Progenitor cell of endocrine pancreas (in vitro differentiated cells): ENCODE data around the gene FCHSD1. TPM values are rescaled to one million over a fixed set of nuclear protein-coding genes. Genes with fewer than 3 reads are reported as not detected.
A peak's percentile ranks its signal among the peaks of the same experiment; 100 is the strongest.

Experiments used
- DNase-seq: peaks from one replicate; pipeline ENCODE4 v3.0.0; 2021; ENCODE audit warnings: low spot score; ENCODE audit not compliant: unreplicated experiment
- H3K27ac Mint-ChIP-seq: 2 replicates; pipeline ENCODE4 v1.8.0; 2021; ENCODE audit warnings: mild to moderate bottlenecking, moderate library complexity, mixed read lengths
- H3K27me3 Mint-ChIP-seq: 2 replicates; pipeline ENCODE4 v1.8.0; 2021; ENCODE audit warnings: mixed read lengths
- H3K36me3 Mint-ChIP-seq: 2 replicates; pipeline ENCODE4 v1.8.0; 2022; ENCODE audit warnings: mixed read lengths; ENCODE audit not compliant: insufficient read depth
- H3K4me1 Mint-ChIP-seq: 2 replicates; pipeline ENCODE4 v1.8.0; 2021; ENCODE audit warnings: low read depth, mixed read lengths
- H3K4me3 Mint-ChIP-seq: 2 replicates; pipeline ENCODE4 v1.8.0; 2021; ENCODE audit warnings: low read depth, mild to moderate bottlenecking, moderate library complexity, mixed read lengths
- H3K9me3 Mint-ChIP-seq: 2 replicates; pipeline ENCODE4 v1.8.0; 2021; ENCODE audit warnings: low read depth, mixed read lengths
- CTCF ChIP-seq: fragments of 200-600 bp; sonication (generic); IDR thresholded peaks from one replicate; pipeline ENCODE4 v1.5.0; 2021; ENCODE audit warnings: antibody characterized with exemption, mild to moderate bottlenecking; ENCODE audit not compliant: unreplicated experiment
- total RNA-seq: library from RNA; stranded (reverse); gene quantifications from 2 replicates; pipeline ENCODE4 v1.2.1, GENCODE V29; 2021

The FCHSD1 gene
- total RNA-seq, 1 donor from 2014 or later, result 27.7 TPM

DNA sequence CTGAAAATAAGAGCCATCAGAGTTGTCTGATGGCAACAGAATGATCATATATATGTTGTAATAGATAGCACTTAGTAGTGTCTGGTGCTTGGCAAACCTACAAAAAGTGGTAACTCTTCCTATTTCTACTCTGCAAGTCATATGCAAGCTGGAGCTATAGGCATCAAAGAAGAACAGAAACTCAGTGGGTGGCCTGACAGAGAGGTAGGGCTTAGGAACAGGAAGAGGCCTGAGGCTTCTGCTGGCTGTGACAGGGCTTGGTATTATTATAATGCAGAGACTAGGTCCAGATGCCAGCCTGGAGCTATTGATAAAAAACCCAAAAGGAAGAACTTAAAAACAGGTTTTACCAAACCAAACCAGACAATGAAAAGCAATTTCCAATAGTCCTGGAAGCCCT is 28.0 kb downstream of the FCHSD1 start:
- H3K36me3 Mint-ChIP-seq, result peaks cover 13% of the 10 kb centered on the region
- H3K4me1 Mint-ChIP-seq, result no peaks in the 10 kb centered on the region
- H3K4me3 Mint-ChIP-seq, result no peak overlapping the region
- H3K9me3 Mint-ChIP-seq, result no peaks in the 10 kb centered on the region
- H3K27ac Mint-ChIP-seq, result no peak overlapping the region
- no peaks in the 10 kb centered on the region for H3K27me3 Mint-ChIP-seq
- no peak for TF ChIP-seq CTCF
- DNase-seq, result no peak

GRCh38 chr5:141618804-141619554 is 32.2 kb downstream of the FCHSD1 start, which contains the start of gene DIAPH1:
TSS of gene DIAPH1 (minus strand) at chr5:141619000. CDS start at chr5:141618914, 86 bp downstream.
- peak; percentile 96 for TF ChIP-seq CTCF
- Mint-ChIP-seq H3K4me1 (peaks cover 25% of the 10 kb centered on the region), H3K4me3 (peak within 1 kb of the TSS; percentile 99), H3K9me3 (no peaks in the 10 kb centered on the region), H3K36me3 (peaks cover 7% of the 10 kb centered on the region), H3K27ac (peak within 1 kb of the TSS; percentile 98), H3K27me3 (no peaks in the 10 kb centered on the region)
- peak; percentile 96 for DNase-seq

- Mint-ChIP-seq H3K27ac (peak overlapping the region; percentile 98), H3K4me1 (peaks cover 30% of the 10 kb centered on the region)
- DNase-seq, result peak; percentile 39
Observed at GRCh38 chr5:141618030-141618803, 33.0 kb downstream of the FCHSD1 start.

DNA sequence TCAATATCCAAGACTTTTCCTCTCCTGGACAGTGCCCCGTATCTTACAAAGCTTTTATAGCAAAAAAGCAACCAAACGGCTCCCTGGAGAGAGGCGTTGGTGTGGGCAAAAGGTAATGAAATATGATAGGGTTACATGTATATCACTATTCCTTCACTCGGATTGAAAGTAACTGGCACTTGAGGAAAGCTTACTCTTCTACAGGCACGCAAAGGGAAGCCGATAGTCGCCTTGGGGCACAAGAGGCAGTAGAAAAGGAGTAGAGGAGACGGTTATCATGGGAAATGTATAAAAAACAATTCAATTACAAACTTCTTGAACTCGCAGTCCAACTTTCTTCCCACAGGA is 33.6 kb downstream of the FCHSD1 start:
- Mint-ChIP-seq H3K9me3 (no peaks in the 10 kb centered on the region), H3K27ac (peak overlapping the region; percentile 98), H3K4me3 (peak overlapping the region; percentile 99), H3K4me1 (peaks cover 34% of the 10 kb centered on the region), H3K36me3 (peaks cover 3% of the 10 kb centered on the region), H3K27me3 (no peaks in the 10 kb centered on the region)
- no peak for TF ChIP-seq CTCF
- no peak for DNase-seq

More at GRCh38 chr5:141618030-141618803, 33.0 kb downstream of the FCHSD1 start:
- TF ChIP-seq CTCF, result no peak
- Mint-ChIP-seq H3K27me3 (no peaks in the 10 kb centered on the region), H3K9me3 (no peaks in the 10 kb centered on the region), H3K36me3 (peaks cover 3% of the 10 kb centered on the region), H3K4me3 (peak overlapping the region; percentile 99)

GRCh38 chr5:141617128-141617527 is 34.1 kb downstream of the FCHSD1 start:
- peaks cover 3% of the 10 kb centered on the region for H3K36me3 Mint-ChIP-seq
- peaks cover 34% of the 10 kb centered on the region for H3K4me1 Mint-ChIP-seq
- no peak for DNase-seq
- peak overlapping the region; percentile 99 for H3K4me3 Mint-ChIP-seq
- H3K9me3 Mint-ChIP-seq, result no peaks in the 10 kb centered on the region
- no peak for TF ChIP-seq CTCF
- H3K27ac Mint-ChIP-seq, result peak overlapping the region; percentile 98
- no peaks in the 10 kb centered on the region for H3K27me3 Mint-ChIP-seq
